ENCODE results near the gene FITM2.

Gene FITM2

GRCh38 chr20:44291754-44292153, 19.2 kb downstream of the FITM2 start:
- DNase-seq: no peak

DNA sequence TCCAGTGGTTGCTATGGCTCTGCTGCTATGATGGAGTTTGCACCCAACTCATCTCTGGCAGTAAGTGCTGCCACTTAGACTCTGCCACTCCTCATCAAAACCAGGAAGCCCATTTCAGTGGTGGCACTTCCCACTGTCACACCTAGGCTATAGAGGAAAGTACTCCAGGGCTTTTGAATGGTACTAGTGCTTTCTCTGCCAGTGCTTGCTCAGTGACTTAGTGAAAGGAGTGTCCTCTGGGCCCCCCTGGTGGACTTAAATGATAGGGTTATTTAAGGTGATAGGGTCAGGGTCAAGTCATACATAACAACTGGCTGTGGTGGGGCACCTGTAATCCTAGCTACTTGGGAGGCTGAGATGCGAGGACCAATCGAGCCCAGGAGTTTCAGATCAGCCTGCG, 22.8 kb downstream of the FITM2 start:
- no peak for DNase-seq
- intact Hi-C loops (cut with DNase I): no loop called here

More at GRCh38 chr20:44291754-44292153, 19.2 kb downstream of the FITM2 start:
- intact Hi-C loops (cut with DNase I): no loop called here

- DNase-seq: no peak
Observed at GRCh38 chr20:44287272-44288097, 23.5 kb downstream of the FITM2 start.

GRCh38 chr20:44284032-44284431, 27.0 kb downstream of the FITM2 start:
- intact Hi-C loops (cut with DNase I): no loop called here

More at GRCh38 chr20:44287272-44288097, 23.5 kb downstream of the FITM2 start:
- intact Hi-C loops (cut with DNase I): no loop called here

DNA sequence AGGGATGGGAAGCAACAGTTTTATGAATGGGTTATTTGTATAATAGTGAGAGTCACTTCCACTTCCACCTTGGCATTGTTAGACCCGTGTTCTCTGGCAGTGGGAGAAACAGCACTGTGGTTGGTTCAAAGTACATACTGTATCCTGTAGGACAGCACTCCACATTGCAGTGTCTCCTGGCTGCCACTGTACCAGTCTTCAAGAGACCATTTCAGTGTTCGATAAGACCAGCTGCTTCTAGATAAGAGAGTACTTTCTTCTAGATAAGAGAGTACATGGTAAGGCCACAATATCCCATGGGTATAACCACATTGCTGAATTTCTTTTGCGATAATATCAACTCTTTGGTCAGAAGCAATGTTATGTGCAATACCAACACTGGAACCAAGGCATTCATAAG, 28.8 kb downstream of the FITM2 start:
- DNase-seq: no peak
- intact Hi-C loops (cut with DNase I): no loop called here

More at GRCh38 chr20:44284032-44284431, 27.0 kb downstream of the FITM2 start:
- DNase-seq: no peak

- intact Hi-C loops (cut with DNase I): no loop called here
- DNase-seq: no peak
Observed at GRCh38 chr20:44280387-44280786, 30.6 kb downstream of the FITM2 start.

DNA sequence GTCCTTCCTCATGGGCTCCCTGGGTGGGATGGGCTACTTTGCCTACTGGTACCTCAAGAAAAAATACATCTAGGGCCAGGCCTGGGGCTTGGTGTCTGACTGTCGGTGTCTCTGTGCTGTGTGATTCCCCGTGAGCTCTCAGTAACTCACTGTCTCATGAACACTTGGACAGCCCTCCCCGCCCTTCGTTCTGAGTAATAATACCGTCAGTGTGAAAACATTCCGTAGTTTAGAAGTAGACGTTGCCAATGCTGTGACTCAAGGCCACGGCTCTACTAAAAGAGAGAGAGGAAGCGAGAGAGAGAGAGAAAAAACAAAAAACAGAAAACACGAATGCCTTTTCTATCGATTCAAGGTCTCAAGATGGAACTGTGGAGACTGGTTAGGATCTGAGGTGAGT, 31.8 kb downstream of the FITM2 start:
- intact Hi-C loops (cut with DNase I): no loop called here
- DNase-seq: no peak

DNA sequence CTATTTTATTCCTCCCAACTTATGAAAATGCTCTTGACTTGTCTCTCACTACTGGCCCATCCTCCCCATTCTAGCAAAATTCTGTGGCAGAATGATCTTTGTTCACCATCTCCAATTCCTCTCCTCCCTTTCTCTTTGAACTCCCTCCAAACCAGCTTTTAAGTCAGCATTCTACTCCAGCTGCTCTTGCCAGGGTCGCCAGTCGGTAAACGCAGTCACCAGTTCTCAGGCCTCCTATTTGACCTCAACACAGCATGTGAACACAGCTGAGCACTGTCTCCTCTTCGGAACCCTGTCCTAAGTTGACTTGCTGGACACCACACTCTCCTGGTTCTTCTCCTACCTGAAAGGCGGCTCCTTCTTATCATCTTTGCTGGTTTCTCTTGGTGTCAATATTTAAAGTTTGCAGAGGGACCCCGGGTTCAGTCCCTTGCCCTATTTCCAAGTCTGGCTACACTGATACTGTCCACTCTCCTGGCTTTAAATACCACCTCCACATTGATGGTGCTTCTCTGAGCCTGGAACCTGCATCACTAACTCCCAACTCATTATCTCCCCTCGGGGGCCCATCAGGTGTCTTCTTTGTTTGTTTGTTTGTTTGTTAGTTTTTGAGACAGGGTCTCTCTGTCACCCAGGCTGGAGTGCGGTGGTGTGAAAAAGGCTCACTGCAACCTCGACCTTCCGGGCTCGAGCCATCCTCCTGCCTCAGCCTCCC, 36.5 kb downstream of the FITM2 start:
- DNase-seq: no peak

GRCh38 chr20:44273231-44274215, 37.5 kb downstream of the FITM2 start:
- no peak for DNase-seq
- intact Hi-C loops (cut with DNase I): no loop called here

More for the DNA sequence above, 36.5 kb downstream of the FITM2 start:
- intact Hi-C loops (cut with DNase I): no loop called here

GRCh38 chr20:44271915-44272663, 38.9 kb downstream of the FITM2 start:
- no peak for DNase-seq
- intact Hi-C loops (cut with DNase I): no loop called here

GRCh38 chr20:44268802-44269201, 42.2 kb downstream of the FITM2 start:
- no peak for DNase-seq
- intact Hi-C loops (cut with DNase I): no loop called here

GRCh38 chr20:44264287-44264686, 46.7 kb downstream of the FITM2 start:
- intact Hi-C loops (cut with DNase I): no loop called here
- DNase-seq: no peak

DNA sequence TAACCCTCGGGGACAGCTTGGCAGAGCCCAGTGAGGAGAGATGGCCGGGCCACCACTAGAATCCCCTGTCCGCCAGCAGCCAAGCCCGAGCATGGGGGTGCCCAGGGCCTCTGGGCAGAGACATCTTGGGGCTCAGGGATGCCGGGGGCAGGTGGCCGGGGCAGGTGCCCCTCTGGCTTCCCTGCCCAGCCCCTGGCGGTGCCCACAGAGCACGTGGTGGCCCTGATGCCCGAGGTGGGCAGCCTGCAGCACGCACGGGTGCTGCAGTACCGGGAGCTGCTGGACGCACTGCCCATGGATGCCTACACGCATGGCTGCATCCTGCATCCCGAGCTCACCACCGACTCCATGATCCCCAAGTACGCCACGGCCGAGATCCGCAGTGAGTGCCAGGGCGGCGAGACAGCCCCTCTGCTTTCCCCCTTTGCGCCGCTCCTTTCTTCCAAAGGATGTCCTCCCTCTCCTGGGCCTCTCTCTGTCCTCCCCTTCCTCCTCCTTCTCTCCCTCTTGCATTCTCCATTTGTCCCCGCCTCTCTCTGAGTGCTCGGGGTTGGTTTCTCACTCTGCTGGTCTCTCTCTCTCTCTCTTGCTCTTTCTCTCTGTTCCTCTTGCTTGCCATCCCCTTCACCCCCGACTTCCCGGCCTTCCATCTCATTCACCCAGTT, 52.6 kb downstream of the FITM2 start:
- no peak for DNase-seq
- intact Hi-C loops (cut with DNase I): no loop called here

DNA sequence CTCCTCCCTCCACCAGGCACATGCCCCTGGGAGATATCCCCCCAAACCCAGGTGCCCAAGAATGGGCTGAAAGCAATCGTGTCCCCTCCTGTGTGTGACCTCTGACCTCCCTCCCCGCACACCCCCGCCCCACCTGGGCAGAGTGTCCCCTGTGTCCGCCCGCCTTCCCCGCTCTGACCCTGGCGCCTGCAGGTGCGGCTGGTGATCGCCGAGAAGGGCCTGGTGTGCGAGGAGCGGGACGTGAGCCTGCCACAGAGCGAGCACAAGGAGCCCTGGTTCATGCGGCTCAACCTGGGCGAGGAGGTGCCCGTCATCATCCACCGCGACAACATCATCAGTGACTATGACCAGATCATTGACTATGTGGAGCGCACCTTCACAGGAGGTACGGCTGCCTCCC, 54.0 kb downstream of the FITM2 start:
- intact Hi-C loops (cut with DNase I): no loop called here
- DNase-seq: no peak

DNA sequence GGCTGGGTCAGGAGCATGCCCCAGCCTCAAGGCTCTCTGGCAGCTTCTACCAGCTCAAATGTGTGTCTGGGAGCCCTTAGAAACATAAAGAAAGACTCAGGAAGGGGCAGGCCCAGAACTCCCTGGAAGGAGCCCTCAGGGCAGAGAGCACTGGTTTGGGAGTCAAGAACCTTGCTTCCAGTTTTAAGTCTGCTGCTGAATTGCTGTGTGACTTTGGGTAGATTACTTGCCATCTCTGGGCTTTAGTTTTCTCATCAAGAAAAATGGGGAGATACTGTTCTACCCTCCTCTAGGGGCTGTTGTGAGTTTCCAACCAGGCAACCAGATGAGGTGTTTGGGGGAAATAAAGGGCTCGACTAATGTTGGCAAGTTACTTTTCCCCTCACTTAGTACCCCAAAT, 55.1 kb downstream of the FITM2 start:
- DNase-seq: no peak
- intact Hi-C loops (cut with DNase I): no loop called here

DNA sequence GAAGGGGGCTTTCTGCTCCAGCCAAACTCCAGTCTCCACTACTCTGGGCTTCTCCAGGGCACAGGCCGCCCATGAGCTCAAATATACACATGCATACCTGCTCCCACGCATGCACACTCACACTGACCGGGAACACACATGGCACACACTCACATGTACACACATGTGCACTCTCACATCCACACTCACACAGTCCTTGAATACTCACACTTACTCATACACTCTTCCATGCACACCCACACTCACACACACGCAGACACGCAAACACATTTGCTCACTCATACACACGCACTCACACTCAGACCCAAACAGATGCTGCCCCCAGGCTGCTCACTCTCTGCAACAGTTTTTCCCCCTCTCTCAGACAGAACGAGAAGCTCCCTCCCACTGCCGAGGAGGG, 56.9 kb downstream of the FITM2 start:
- peak in 6 of 42 donors; percentile 10 to 47 (median 20) for DNase-seq
- intact Hi-C loops (cut with DNase I): no loop called here

GRCh38 chr20:44253528-44253927, 57.5 kb downstream of the FITM2 start:
- intact Hi-C loops (cut with DNase I): no loop called here
- no peak for DNase-seq

Data from head of caudate nucleus (tissue), 42 donors.